ENCODE results near the gene ADAD2.

The ADAD2 gene

GRCh38 chr16:84220851-84221250 lies 29.9 kb downstream of the ADAD2 start:
- no peak for TF ChIP-seq ESRRG (CRISPR knock-in tag; IDR thresholded peaks at IDR 0.05)
- no peak for TF ChIP-seq ZNF565 (CRISPR knock-in tag; conservative IDR thresholded peaks at IDR 0.05; ENCODE audit: low read depth)
- TF ChIP-seq GLIS3 (CRISPR knock-in tag; IDR thresholded peaks at IDR 0.05) = no peak
- no peak for TF ChIP-seq ZNF8 (CRISPR knock-in tag; IDR thresholded peaks at IDR 0.05)
- no peak for TF ChIP-seq RARB (CRISPR knock-in tag; IDR thresholded peaks at IDR 0.05)
- ATAC-seq = peak; percentile 65

GRCh38 chr16:84223456-84223855 lies 32.5 kb downstream of the ADAD2 start:
- no peak for TF ChIP-seq TOX (CRISPR knock-in tag; IDR thresholded peaks at IDR 0.05; ENCODE audit: borderline replicate concordance)
- TF ChIP-seq PPARA (CRISPR knock-in tag; IDR thresholded peaks at IDR 0.05; ENCODE audit: borderline replicate concordance) = no peak
- no peak for TF ChIP-seq TCF4 (CRISPR knock-in tag; IDR thresholded peaks at IDR 0.05; ENCODE audit: borderline replicate concordance)
- TF ChIP-seq ZNF8 (CRISPR knock-in tag; IDR thresholded peaks at IDR 0.05) = no peak
- no peak for TF ChIP-seq ZFP3 (CRISPR knock-in tag; IDR thresholded peaks at IDR 0.05)
- no peak for TF ChIP-seq SNAI2 (CRISPR knock-in tag; IDR thresholded peaks at IDR 0.05)
- no peak for TF ChIP-seq CSDC2 (CRISPR knock-in tag; IDR thresholded peaks at IDR 0.05)
- no peak for TF ChIP-seq OSR1 (CRISPR knock-in tag; IDR thresholded peaks at IDR 0.05)
- ATAC-seq = no peak

DNA sequence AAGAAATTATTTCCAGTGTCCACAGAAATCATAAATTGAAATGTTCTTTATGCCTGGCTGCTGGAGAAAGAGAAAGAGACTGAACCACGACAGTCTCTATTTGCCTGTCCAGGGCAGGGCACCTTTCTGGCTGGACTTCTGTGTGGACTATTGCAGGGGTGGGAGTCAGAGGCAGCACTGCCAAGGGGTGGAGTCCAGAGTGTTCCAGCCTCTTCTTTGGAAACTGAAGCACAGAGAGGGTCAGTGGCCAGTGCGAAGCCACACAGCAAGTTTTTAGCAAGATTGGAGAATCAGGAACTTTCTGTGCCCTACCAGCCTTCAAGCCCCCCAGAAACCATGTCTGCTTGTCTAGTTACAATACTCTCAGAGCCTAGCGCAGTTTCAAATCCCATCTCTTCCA lies 33.6 kb downstream of the ADAD2 start:
- ATAC-seq = no peak
- TF ChIP-seq TSHZ2 (CRISPR knock-in tag; IDR thresholded peaks at IDR 0.05) = no peak
- TF ChIP-seq ARNTL (CRISPR knock-in tag; IDR thresholded peaks at IDR 0.05; ENCODE audit: borderline replicate concordance, low read depth) = no peak
- no peak for TF ChIP-seq TOX (CRISPR knock-in tag; IDR thresholded peaks at IDR 0.05; ENCODE audit: borderline replicate concordance)
- TF ChIP-seq ZFP30 (CRISPR knock-in tag; IDR thresholded peaks at IDR 0.05) = no peak
- TF ChIP-seq POU6F1 (CRISPR knock-in tag; IDR thresholded peaks at IDR 0.05; ENCODE audit: borderline replicate concordance, low read depth) = no peak
- no peak for TF ChIP-seq TCF4 (CRISPR knock-in tag; IDR thresholded peaks at IDR 0.05; ENCODE audit: borderline replicate concordance)
- no peak for TF ChIP-seq SNAI2 (CRISPR knock-in tag; IDR thresholded peaks at IDR 0.05)
- no peak for TF ChIP-seq CREB5 (CRISPR knock-in tag; IDR thresholded peaks at IDR 0.05; ENCODE audit: low read depth)
- TF ChIP-seq ZNF8 (CRISPR knock-in tag; IDR thresholded peaks at IDR 0.05) = no peak
- TF ChIP-seq CSDC2 (CRISPR knock-in tag; IDR thresholded peaks at IDR 0.05) = no peak
- no peak for TF ChIP-seq RARB (CRISPR knock-in tag; IDR thresholded peaks at IDR 0.05)
- no peak for TF ChIP-seq BACH2 (CRISPR knock-in tag; IDR thresholded peaks at IDR 0.05; ENCODE audit: borderline replicate concordance)
- TF ChIP-seq PATZ1 (CRISPR knock-in tag; IDR thresholded peaks at IDR 0.05; ENCODE audit: borderline replicate concordance) = no peak
- no peak for TF ChIP-seq PPARA (CRISPR knock-in tag; IDR thresholded peaks at IDR 0.05; ENCODE audit: borderline replicate concordance)
- no peak for TF ChIP-seq ZFP3 (CRISPR knock-in tag; IDR thresholded peaks at IDR 0.05)
- no peak for TF ChIP-seq ZNF70 (CRISPR knock-in tag; IDR thresholded peaks at IDR 0.05)

DNA sequence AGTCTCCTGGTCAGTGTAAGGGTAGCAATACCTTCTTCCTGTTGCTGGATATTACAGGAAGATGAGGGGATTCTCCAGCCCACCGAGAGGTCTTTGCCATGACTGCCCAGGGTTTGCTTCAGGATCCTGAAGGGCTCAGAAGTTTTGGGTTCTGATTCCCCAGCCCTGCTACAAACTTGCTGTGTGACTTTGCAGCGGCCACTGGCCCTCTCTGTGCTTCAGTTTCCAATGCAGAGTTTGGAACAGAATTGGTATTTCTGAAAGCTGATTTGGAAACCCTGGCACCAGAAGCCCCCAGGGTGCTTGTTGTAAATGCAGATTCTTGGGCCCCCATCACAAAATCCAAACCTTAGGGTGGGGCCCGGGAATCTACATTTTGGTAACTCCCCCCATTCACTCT lies 34.2 kb downstream of the ADAD2 start:
- TF ChIP-seq TCF4 (CRISPR knock-in tag; IDR thresholded peaks at IDR 0.05; ENCODE audit: borderline replicate concordance) = no peak
- no peak for TF ChIP-seq TOX (CRISPR knock-in tag; IDR thresholded peaks at IDR 0.05; ENCODE audit: borderline replicate concordance)
- TF ChIP-seq PPARA (CRISPR knock-in tag; IDR thresholded peaks at IDR 0.05; ENCODE audit: borderline replicate concordance) = no peak
- TF ChIP-seq ISL1 (CRISPR knock-in tag; IDR thresholded peaks at IDR 0.05) = no peak
- no peak for TF ChIP-seq CREB5 (CRISPR knock-in tag; IDR thresholded peaks at IDR 0.05; ENCODE audit: low read depth)
- no peak for TF ChIP-seq ZC3H10 (CRISPR knock-in tag; IDR thresholded peaks at IDR 0.05)
- no peak for TF ChIP-seq ZFP3 (CRISPR knock-in tag; IDR thresholded peaks at IDR 0.05)
- TF ChIP-seq GLIS3 (CRISPR knock-in tag; IDR thresholded peaks at IDR 0.05) = no peak
- no peak for TF ChIP-seq ZFP30 (CRISPR knock-in tag; IDR thresholded peaks at IDR 0.05)
- TF ChIP-seq ZNF8 (CRISPR knock-in tag; IDR thresholded peaks at IDR 0.05) = no peak
- ATAC-seq = no peak
